Caco-2 (cell line): ENCODE results near the gene IPP. TPM values are rescaled to one million over a fixed set of nuclear protein-coding genes. Genes with fewer than 3 reads are reported as not detected.
"Not testable (repeated sequence)": the region's sequence is repeated elsewhere in the genome, so short reads cannot be mapped to it uniquely, and the experiment has no call there.

Experiments
- BruUV-seq: library from RNA; stranded (reverse); fragments of 400-500 nt; replicated peaks from 2 replicates; lab custom pipeline; 2021; lab: Mats Ljungman, UMichigan
- CTCF ChIA-PET: fragments of 300-600 bp; sonication (Branson Sonifier 250); formaldehyde crosslinking; loops from one replicate; lab custom pipeline; 2022; ENCODE audit warnings: antibody characterized with exemption; lab: Charles Lee
- POLR2A ChIA-PET: fragments of 300-600 bp; sonication (Branson Sonifier 250); formaldehyde crosslinking; loops from one replicate; lab custom pipeline; 2022; ENCODE audit warnings: antibody characterized with exemption; lab: Charles Lee
- DNase-seq, 2 experiments: peaks; one replicate each; pipeline versions ENCODE4 v3.0.0 to v3.0.0-alpha.2; 2020 to 2022
- H3K27me3 ChIP-seq: replicated peaks from 2 replicates; pipeline ENCODE4 v1.6.0; 2011; ENCODE audit warnings: low read length; ENCODE audit not compliant: control insufficient read depth, insufficient read depth
- H3K36me3 ChIP-seq: 2 replicates; pipeline ENCODE4 v1.5.1; 2011; ENCODE audit warnings: low read length; ENCODE audit not compliant: control insufficient read depth, insufficient read depth
- H3K4me1 ChIP-seq: fragments of 250-450 bp; sonication (Bioruptor Pico); 2 replicates; pipeline ENCODE4 v1.5.1; 2020; ENCODE audit warnings: mild to moderate bottlenecking
- H3K4me3 ChIP-seq: 2 replicates; pipeline ENCODE4 v1.5.1; 2011; ENCODE audit warnings: low read depth, mild to moderate bottlenecking, control low read depth, low read length
- H3K9me3 ChIP-seq: fragments of 250-450 bp; sonication (Bioruptor Pico); 2 replicates; pipeline ENCODE4 v1.5.1; 2020; ENCODE audit warnings: mild to moderate bottlenecking, moderate library complexity
- H3K27ac Mint-ChIP-seq: one replicate; pipeline ENCODE4 v1.8.0; 2022; ENCODE audit warnings: mixed read lengths; ENCODE audit not compliant: unreplicated experiment
- H3K27me3 Mint-ChIP-seq: one replicate; pipeline ENCODE4 v1.8.0; 2022; ENCODE audit warnings: mixed read lengths; ENCODE audit not compliant: insufficient read depth, unreplicated experiment
- H3K36me3 Mint-ChIP-seq: one replicate; pipeline ENCODE4 v1.8.0; 2022; ENCODE audit warnings: mild to moderate bottlenecking, mixed read lengths; ENCODE audit not compliant: insufficient read depth, unreplicated experiment
- H3K4me1 Mint-ChIP-seq: one replicate; pipeline ENCODE4 v1.8.0; 2022; ENCODE audit warnings: low read depth, mixed read lengths; ENCODE audit not compliant: unreplicated experiment
- H3K4me3 Mint-ChIP-seq: one replicate; pipeline ENCODE4 v1.8.0; 2022; ENCODE audit warnings: mild to moderate bottlenecking, moderate library complexity, mixed read lengths; ENCODE audit not compliant: unreplicated experiment
- H3K9me3 Mint-ChIP-seq: one replicate; pipeline ENCODE4 v1.8.0; 2022; ENCODE audit warnings: mixed read lengths; ENCODE audit not compliant: unreplicated experiment
- intact Hi-C: fragments of 100-400 bp; cut with micrococcal nuclease; formaldehyde crosslinking; loops from one replicate; pipeline ENCODE4 v1.10.0; 2022; ENCODE audit not compliant: unreplicated experiment
- total RNA-seq: library from RNA; stranded (reverse); gene quantifications from 2 replicates; pipeline ENCODE4 v1.2.3, GENCODE V29; 2022
- TF ChIP-seq, protein P1 (sequence below), 2 experiments: fragments of 200-600 bp in 1 of 2; IDR thresholded peaks; 1 replicate in 1 of 2; 2 replicates in 1 of 2; pipeline versions ENCODE4 v1.5.1 to v1.8.0; 2011 to 2022; ENCODE audit warnings: antibody characterized with exemption in 1 of 2, control low read depth in 1 of 2, inconsistent platforms in 1 of 2, low read depth in 1 of 2, low read length in 1 of 2, mild to moderate bottlenecking in 1 of 2, moderate library complexity in 1 of 2; ENCODE audit not compliant: insufficient read depth in 1 of 2, severe bottlenecking in 1 of 2, unreplicated experiment in 1 of 2

Gene IPP
- total RNA-seq, 1 experiment from 2014 or later: 7.6 TPM

DNA sequence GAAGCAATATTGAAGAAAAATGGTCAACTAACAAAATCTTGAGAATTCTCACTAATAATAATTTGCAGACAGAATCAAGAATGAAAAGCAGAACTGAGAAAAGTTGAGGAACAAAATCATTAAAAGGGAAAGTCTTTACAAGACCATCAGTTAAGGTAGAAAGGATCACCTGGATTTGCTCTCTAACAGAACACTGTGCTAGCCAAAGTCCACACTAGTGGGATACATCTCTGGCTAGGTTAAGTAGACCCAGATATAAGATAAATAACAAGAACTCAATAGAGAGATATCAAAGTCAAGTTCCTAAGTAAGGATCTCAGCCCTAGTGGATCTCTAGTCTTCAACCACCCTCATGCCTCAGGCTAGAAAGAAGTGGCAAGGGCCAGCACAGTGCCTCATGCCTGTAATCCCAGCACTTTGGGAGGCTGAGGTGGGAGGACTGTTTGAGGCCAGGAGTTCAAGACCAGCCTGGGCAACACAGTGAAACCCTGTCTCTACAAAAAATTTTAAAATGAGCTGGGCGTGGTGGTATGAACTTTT is 19.6 kb downstream of the IPP start:
- no peak for DNase-seq
- ChIA-PET CTCF (no interaction called here), POLR2A (no interaction called here)
- no peak overlapping the region for H3K4me3 ChIP-seq
- no peaks in the 10 kb centered on the region for H3K27me3 ChIP-seq
- intact Hi-C loops: no loop called here
- BruUV-seq: no TSS peak
- Mint-ChIP-seq H3K36me3 (no peaks in the 10 kb centered on the region), H3K9me3 (no peaks in the 10 kb centered on the region), H3K27ac (no peak overlapping the region), H3K4me1 (no peaks in the 10 kb centered on the region), H3K4me3 (no peak overlapping the region), H3K27me3 (no peaks in the 10 kb centered on the region)
- peaks cover 10% of the 10 kb centered on the region; the same call in 1 of the 2 replicates for H3K4me1 ChIP-seq
- TF ChIP-seq, protein P1, sequence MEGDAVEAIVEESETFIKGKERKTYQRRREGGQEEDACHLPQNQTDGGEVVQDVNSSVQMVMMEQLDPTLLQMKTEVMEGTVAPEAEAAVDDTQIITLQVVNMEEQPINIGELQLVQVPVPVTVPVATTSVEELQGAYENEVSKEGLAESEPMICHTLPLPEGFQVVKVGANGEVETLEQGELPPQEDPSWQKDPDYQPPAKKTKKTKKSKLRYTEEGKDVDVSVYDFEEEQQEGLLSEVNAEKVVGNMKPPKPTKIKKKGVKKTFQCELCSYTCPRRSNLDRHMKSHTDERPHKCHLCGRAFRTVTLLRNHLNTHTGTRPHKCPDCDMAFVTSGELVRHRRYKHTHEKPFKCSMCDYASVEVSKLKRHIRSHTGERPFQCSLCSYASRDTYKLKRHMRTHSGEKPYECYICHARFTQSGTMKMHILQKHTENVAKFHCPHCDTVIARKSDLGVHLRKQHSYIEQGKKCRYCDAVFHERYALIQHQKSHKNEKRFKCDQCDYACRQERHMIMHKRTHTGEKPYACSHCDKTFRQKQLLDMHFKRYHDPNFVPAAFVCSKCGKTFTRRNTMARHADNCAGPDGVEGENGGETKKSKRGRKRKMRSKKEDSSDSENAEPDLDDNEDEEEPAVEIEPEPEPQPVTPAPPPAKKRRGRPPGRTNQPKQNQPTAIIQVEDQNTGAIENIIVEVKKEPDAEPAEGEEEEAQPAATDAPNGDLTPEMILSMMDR (IDR thresholded peaks at IDR 0.05; ENCODE audit: insufficient read depth in 1 of 2, low read depth in 1 of 2, low read length in 1 of 2, severe bottlenecking in 1 of 2, unreplicated experiment in 1 of 2): no peak
- H3K9me3 ChIP-seq: no peaks in the 10 kb centered on the region
- no peaks in the 10 kb centered on the region for H3K36me3 ChIP-seq

DNA sequence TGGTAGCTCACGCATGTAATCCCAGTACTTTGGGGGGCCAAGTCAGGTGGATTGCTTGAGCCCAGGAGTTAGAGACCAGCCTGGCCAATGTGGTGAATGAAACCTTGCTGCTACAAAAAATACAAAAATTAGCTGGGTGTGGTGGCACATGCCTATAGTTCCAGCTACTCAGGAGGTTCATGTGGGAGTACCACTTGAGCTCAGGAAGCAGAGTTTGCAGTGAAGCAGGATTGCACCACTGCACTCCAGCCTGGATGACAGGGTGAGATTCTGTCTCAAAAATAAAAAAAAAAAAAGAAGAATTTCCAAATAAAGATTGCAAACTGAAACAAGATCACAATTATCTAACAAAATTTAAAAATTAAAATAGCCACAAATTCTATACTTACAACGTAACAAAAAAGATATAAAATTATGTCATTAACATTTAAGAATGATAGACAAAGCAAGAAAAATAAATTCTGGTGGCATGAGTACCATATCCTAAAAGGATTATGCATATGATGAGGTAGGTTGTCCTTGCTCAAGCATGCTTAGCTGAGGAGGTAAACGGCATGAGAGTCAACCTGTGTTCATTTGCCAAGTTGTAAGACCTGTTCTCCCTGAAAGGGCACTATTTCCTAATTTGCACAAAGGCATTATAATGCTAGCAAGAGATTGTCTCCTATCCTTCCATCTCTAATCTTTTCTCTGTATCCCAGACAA is 20.2 kb downstream of the IPP start:
- CTCF ChIA-PET: no interaction called here
- H3K4me1 Mint-ChIP-seq: no peaks in the 10 kb centered on the region
- no peaks in the 10 kb centered on the region for H3K27me3 ChIP-seq
- POLR2A ChIA-PET: no interaction called here
- H3K27ac Mint-ChIP-seq: no peak overlapping the region
- no peak overlapping the region for H3K4me3 ChIP-seq
- H3K36me3 Mint-ChIP-seq: no peaks in the 10 kb centered on the region
- BruUV-seq: no TSS peak
- peaks cover 10% of the 10 kb centered on the region; the same call in 1 of the 2 replicates for H3K4me1 ChIP-seq
- no peaks in the 10 kb centered on the region for H3K36me3 ChIP-seq
- H3K9me3 ChIP-seq: no peaks in the 10 kb centered on the region
- no peaks in the 10 kb centered on the region for H3K9me3 Mint-ChIP-seq
- peak in 1 of 2 experiments; percentile 54 for DNase-seq
- intact Hi-C loops: no loop called here
- no peaks in the 10 kb centered on the region for H3K27me3 Mint-ChIP-seq
- H3K4me3 Mint-ChIP-seq: no peak overlapping the region
- TF ChIP-seq, protein P1 (IDR thresholded peaks at IDR 0.05; ENCODE audit: insufficient read depth in 1 of 2, low read depth in 1 of 2, low read length in 1 of 2, severe bottlenecking in 1 of 2, unreplicated experiment in 1 of 2): no peak

DNA sequence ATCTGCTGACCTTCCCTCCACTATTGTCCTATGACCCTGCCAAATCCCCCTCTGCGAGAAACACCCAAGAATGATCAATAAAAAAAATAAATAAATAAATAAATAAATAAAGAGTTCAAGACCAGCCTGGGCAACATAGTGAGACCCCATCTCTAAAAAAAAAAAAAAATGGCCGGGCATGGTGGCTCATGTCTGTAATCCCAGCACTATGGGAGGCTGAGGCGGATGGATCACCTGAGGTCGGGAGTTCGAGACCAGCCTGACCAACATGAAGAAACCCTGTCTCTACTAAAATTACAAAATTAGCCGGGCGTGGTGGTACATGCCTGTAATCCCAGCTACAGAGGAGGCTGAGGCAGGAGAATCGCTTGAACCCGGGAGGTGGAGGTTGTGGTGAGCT is 24.4 kb downstream of the IPP start:
- H3K4me1 Mint-ChIP-seq, H3K9me3 Mint-ChIP-seq, POLR2A ChIA-PET, intact Hi-C loops, DNase-seq, H3K27me3 Mint-ChIP-seq, H3K27me3 ChIP-seq, H3K4me3 ChIP-seq, H3K36me3 ChIP-seq, CTCF ChIA-PET, H3K9me3 ChIP-seq, H3K4me1 ChIP-seq, H3K4me3 Mint-ChIP-seq, H3K36me3 Mint-ChIP-seq, H3K27ac Mint-ChIP-seq, BruUV-seq: not testable (repeated sequence)
